ENCODE measurements around the gene FAM13B. TPM values are rescaled to one million over a fixed set of nuclear protein-coding genes. Genes with fewer than 3 reads are reported as not detected.
A peak's percentile ranks its signal among the peaks of the same experiment; 100 is the strongest.

FAM13B gene
- total RNA-seq, 2 donors from 2014 or later, result 15.4 to 17.5 TPM

DNA sequence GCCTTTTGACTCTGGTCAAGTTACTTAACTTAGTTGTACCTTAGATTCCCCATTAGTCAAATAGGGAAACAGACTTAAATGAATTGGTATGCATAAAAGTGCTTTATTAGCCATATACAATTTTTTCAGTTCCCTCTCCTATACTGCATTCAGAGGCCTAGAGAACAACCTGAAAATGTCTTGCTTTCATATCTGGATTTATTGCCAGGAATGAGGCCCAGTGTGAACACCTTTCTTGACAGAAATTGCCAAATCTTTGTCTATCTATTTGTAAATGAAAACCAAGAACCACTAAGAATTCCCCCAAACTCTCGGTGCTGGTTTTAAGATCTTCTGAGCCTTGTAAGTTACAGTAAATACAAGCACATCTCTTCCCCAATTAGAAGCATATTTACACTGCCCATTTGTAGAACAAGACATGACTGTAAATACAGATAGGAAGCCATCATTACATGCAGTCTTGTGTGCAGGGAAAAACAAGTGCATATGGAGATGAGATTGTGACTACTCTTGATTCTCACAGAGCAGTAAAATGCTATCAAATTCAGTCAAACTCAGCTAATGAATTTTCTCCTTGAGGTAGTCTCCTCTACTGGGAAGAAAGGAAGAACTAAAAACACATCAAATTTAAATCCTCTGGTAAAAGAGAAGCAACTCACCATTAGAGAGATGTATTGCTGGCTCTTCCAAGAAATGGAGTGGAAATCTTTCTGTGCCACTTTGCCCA, 5.2 kb upstream of the FAM13B start:
- Histone ChIP-seq H3K27me3 (no peaks in the 10 kb centered on the region), H3K9me3 (no peaks in the 10 kb centered on the region), H3K36me3 (no peaks in the 10 kb centered on the region), H3K4me1 (no peaks in the 10 kb centered on the region), H3K4me3 (no peak overlapping the region), H3K9ac (ENCODE audit: low read depth in 2 of 2, low read length in 2 of 2) (no peak overlapping the region), H3K27ac (no peak overlapping the region)
- intact Hi-C loops (cut with DNase I), result loop anchor here (2.0 kb wide), 1 partner anchor 31 kb away; no protein-coding TSS in a partner anchor
- DNase-seq, result no peak
- TF ChIP-seq, protein P1, sequence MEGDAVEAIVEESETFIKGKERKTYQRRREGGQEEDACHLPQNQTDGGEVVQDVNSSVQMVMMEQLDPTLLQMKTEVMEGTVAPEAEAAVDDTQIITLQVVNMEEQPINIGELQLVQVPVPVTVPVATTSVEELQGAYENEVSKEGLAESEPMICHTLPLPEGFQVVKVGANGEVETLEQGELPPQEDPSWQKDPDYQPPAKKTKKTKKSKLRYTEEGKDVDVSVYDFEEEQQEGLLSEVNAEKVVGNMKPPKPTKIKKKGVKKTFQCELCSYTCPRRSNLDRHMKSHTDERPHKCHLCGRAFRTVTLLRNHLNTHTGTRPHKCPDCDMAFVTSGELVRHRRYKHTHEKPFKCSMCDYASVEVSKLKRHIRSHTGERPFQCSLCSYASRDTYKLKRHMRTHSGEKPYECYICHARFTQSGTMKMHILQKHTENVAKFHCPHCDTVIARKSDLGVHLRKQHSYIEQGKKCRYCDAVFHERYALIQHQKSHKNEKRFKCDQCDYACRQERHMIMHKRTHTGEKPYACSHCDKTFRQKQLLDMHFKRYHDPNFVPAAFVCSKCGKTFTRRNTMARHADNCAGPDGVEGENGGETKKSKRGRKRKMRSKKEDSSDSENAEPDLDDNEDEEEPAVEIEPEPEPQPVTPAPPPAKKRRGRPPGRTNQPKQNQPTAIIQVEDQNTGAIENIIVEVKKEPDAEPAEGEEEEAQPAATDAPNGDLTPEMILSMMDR (IDR thresholded peaks at IDR 0.05), result no peak

DNA sequence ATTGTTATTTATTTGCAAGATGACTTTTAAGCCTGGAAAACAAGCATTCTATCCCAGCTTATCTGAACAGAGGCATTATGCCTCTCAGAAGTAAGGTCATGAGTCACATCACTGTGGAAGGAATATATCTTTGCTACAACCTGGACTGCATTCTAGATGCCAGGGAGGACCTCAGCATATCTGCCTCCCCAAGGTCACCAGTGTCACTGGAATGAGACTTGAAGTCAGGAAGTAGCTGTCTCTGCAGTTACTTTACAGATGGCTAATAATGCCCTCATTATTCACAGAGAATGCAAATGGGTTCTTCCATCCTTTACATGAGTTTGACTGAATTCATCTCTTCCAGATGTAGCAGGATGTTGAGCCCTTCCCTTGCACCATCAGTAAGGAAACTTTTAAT, 4.4 kb upstream of the FAM13B start:
- no peak for DNase-seq
- Histone ChIP-seq H3K36me3 (no peaks in the 10 kb centered on the region), H3K4me1 (no peaks in the 10 kb centered on the region), H3K27me3 (no peaks in the 10 kb centered on the region), H3K9me3 (no peaks in the 10 kb centered on the region), H3K27ac (no peak overlapping the region), H3K4me3 (no peak overlapping the region), H3K9ac (ENCODE audit: low read depth in 2 of 2, low read length in 2 of 2) (no peak overlapping the region)
- TF ChIP-seq, protein P1 (IDR thresholded peaks at IDR 0.05), result no peak
- intact Hi-C loops (cut with DNase I), result no loop called here

DNA sequence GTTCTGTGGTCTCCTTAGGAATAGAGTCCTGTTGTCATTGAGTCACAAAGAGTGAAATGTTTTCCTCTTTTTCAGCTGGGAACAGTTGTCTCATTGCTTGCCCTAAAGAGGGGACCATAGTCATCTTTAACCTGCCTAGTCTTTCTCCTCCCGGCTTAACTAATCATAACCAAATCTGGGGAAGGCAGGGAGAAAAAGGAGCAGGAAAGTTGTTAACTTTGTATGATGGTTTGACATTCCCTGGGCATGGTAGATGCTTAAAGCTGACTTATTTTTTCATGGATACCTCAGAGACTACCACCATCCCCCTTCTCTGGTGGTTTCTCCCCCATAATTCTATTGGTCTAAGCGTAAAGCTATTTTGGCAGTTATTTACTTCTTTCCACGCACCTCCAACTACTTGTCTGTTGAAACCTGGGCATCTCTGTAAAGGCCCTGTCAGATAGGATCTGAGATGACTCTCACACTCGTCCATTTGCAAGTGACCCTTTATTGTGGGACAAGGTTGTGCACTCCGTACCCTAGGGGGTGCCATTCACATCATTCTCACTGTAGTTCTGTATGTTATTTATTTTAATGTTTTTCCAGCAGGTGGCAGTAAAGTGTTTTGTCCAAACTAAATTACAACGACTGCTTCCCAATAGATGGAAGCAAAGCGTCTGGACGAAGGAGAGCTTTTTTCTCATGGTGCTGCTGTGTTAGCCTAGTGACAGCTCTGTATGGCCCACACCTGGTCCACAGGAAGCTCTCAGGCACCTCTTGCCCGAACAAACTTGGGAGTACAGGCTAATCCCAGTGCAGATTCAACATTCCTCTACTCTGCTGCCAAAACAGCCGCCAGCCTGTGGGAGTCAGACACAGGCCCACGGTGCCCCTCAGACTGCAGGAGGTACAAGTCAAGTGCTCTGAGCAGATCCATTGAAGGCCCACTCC, 3.0 kb upstream of the FAM13B start:
- H3K27ac ChIP-seq, result no peak overlapping the region

DNA sequence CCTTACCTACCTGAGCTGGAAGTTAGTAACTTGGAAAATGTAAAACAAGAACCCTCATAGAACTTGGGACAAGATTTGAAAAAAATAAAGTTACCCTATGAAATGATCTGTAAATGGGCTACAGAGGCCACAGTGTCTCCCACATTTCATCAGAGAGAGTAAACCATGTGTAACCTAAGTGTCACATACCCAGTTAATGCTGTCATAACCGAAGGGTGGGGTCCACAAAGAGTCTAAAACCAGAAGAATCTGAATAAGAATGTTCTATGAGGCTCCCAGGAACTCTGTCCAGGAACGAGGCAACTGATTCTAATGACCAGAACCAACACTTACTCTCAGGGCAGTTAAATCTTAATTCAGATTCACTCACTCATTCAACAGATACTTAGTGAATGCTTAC, 1.0 kb upstream of the FAM13B start:
- Histone ChIP-seq H3K36me3 (no peaks in the 10 kb centered on the region), H3K4me3 (no peak overlapping the region), H3K9me3 (no peaks in the 10 kb centered on the region), H3K4me1 (no peaks in the 10 kb centered on the region), H3K9ac (ENCODE audit: low read depth in 2 of 2, low read length in 2 of 2) (peak overlapping the region in 1 of 2 donors; percentile 95), H3K27ac (no peak overlapping the region), H3K27me3 (no peaks in the 10 kb centered on the region)
- no peak for DNase-seq
- intact Hi-C loops (cut with DNase I), result no loop called here
- TF ChIP-seq, protein P1 (IDR thresholded peaks at IDR 0.05), result no peak

More for the DNA sequence above, 3.0 kb upstream of the FAM13B start:
- TF ChIP-seq, protein P1 (IDR thresholded peaks at IDR 0.05), result peak; percentile 77
- H3K4me3 ChIP-seq, result no peak overlapping the region
- peak; percentile 67 for DNase-seq
- H3K36me3 ChIP-seq, result no peaks in the 10 kb centered on the region
- no peaks in the 10 kb centered on the region for H3K27me3 ChIP-seq
- H3K9ac ChIP-seq (ENCODE audit: low read depth in 2 of 2, low read length in 2 of 2), result no peak overlapping the region
- H3K4me1 ChIP-seq, result no peaks in the 10 kb centered on the region
- H3K9me3 ChIP-seq, result no peaks in the 10 kb centered on the region
- intact Hi-C loops (cut with DNase I), result no loop called here

DNA sequence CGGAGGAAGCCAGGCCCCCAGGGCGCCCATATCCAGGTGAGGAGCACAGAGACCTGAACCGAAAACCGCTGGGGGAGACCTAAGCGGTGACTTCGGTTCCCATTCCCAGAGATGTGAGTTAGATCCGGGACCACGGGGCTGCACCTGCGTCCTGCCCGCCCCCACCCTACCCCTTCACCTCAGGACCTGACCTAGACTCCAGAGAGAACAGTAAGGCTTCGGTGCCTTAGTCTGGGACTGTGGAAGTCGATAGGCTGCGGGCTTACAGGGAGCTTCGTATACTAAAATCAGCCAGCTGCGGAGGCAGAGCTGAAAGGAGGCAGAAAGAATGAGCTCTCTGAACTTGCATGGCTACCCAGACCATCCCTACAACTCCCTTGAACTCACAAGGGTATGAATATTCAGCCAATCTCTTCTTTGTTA, 518 bp upstream of the FAM13B start:
- Histone ChIP-seq H3K36me3 (no peaks in the 10 kb centered on the region), H3K27me3 (no peaks in the 10 kb centered on the region), H3K4me1 (no peaks in the 10 kb centered on the region), H3K27ac (peak overlapping the region; percentile 100), H3K9ac (ENCODE audit: low read depth in 2 of 2, low read length in 2 of 2) (peak overlapping the region; percentile 79 to 95), H3K9me3 (no peaks in the 10 kb centered on the region), H3K4me3 (peak overlapping the region; percentile 99)
- no peak for DNase-seq
- TF ChIP-seq, protein P1 (IDR thresholded peaks at IDR 0.05), result no peak
- intact Hi-C loops (cut with DNase I), result no loop called here

Measured in colonic mucosa (tissue), 4 donors.